Fibroblast of pulmonary artery (primary cell): ENCODE results near the gene COMT.
A peak's percentile ranks its signal among the peaks of the same experiment; 100 is the strongest.

Experiments
- DNase-seq: peaks from one replicate; pipeline ENCODE4 v3.0.0-alpha.2; 2010; ENCODE audit warnings: low read depth
- H3K4me3 ChIP-seq: replicated peaks from 2 replicates; pipeline ENCODE4 v1.5.1; 2011; ENCODE audit warnings: low read depth, mild to moderate bottlenecking, control low read depth, low read length, moderate library complexity
- TF ChIP-seq, protein P1 (sequence below): IDR thresholded peaks from 2 replicates; pipeline ENCODE4 v1.5.1; 2011; ENCODE audit warnings: mild to moderate bottlenecking, control low read depth, low read length, inconsistent platforms; ENCODE audit errors: missing control alignments

COMT gene

DNA sequence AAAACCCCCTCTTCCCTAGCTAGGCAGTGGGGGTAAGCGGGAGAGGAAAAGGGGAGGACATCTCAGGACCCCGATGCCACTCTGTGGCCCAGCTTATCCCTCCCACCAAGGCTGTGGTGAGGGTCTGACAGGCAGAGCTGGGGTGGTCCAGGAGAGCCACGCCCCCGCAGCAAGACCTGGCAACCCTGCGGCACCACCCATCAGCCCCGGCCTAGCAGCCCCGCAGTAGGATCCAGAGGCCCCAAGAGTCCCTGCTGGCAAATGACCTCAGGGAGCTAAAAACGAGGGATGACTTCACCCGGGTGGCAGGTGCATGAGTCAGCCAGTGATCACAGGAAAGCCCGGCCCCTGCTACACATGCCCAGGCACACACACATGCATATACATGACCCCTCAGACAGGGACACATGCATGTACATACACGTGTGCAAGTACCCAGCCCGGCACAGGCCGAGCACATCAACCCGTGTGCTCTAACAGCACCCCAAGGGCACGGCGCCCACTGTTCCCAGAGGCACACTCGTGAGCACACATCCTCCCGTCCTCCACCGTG lies 42.7 kb downstream of the COMT start:
- H3K4me3 ChIP-seq = no peak overlapping the region
- DNase-seq = peak; percentile 38
- TF ChIP-seq, protein P1, sequence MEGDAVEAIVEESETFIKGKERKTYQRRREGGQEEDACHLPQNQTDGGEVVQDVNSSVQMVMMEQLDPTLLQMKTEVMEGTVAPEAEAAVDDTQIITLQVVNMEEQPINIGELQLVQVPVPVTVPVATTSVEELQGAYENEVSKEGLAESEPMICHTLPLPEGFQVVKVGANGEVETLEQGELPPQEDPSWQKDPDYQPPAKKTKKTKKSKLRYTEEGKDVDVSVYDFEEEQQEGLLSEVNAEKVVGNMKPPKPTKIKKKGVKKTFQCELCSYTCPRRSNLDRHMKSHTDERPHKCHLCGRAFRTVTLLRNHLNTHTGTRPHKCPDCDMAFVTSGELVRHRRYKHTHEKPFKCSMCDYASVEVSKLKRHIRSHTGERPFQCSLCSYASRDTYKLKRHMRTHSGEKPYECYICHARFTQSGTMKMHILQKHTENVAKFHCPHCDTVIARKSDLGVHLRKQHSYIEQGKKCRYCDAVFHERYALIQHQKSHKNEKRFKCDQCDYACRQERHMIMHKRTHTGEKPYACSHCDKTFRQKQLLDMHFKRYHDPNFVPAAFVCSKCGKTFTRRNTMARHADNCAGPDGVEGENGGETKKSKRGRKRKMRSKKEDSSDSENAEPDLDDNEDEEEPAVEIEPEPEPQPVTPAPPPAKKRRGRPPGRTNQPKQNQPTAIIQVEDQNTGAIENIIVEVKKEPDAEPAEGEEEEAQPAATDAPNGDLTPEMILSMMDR = no peak

DNA sequence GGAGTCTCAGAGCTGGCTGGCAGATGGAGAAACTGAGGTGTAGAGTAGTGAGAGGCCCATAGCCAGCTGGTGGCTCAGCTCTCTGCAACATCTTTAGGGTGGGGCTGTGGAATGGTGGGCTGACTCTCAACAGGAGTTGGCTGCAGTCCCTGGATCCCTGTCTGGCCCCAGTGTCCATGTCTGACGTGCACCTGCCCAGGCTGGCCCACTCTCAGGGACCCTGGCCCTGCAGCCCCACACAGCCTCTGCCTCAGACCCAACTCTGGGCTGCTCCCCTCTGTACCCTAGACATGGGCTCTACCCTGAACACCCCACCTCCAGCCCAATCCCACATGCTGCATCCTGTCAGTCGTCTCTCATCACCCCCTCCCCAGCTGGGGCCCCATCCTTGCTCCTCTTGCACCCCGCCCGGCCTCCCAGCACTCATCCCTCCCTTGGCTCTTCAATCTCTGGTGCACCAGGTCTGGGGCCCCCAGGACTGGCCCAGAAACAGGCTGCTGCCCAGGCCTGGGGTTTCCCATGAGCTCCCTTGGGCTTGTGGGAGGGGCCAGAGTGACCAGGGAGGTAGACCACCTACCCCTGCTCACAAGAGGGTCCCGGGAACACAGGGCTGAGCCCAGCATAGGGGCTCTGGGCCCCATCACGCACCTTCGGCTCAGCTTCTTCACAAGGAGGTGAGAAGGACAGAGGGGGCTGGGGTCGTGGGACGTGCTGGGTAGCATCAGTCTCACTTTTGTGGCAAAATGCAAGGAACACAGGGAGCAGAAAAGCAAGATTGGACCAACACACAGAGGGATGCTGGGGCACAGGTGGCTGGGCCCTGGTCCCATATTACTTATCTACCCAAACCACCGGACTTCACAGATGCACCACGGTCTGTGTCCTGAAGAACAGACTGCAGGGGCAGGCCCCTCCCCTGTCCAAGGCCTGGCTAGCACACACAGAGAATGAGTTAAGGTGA lies 43.6 kb downstream of the COMT start:
- H3K4me3 ChIP-seq = no peak overlapping the region
- no peak for DNase-seq
- TF ChIP-seq, protein P1 = no peak

DNA sequence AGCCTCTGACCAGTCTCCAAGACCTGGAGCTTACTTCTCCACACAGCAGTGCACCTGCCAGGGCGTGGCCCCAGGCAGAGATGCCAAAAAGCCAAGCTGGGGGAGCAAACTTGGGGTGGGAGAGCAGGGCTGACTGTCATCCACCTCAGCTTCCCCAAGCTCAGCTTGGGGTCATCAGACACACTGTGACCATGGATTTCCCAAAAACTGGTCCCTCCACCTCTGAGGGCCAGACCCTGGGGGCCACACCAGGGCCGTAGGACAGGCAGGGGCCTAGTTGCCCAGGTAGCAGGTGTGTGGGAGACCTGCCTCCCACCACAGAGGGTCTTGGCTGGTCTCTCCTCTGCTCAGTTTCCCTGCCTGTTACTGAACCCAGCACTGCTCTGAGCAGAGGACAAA lies 44.4 kb downstream of the COMT start:
- peak overlapping the region; percentile 62 for H3K4me3 ChIP-seq
- no peak for DNase-seq
- TF ChIP-seq, protein P1 = no peak

DNA sequence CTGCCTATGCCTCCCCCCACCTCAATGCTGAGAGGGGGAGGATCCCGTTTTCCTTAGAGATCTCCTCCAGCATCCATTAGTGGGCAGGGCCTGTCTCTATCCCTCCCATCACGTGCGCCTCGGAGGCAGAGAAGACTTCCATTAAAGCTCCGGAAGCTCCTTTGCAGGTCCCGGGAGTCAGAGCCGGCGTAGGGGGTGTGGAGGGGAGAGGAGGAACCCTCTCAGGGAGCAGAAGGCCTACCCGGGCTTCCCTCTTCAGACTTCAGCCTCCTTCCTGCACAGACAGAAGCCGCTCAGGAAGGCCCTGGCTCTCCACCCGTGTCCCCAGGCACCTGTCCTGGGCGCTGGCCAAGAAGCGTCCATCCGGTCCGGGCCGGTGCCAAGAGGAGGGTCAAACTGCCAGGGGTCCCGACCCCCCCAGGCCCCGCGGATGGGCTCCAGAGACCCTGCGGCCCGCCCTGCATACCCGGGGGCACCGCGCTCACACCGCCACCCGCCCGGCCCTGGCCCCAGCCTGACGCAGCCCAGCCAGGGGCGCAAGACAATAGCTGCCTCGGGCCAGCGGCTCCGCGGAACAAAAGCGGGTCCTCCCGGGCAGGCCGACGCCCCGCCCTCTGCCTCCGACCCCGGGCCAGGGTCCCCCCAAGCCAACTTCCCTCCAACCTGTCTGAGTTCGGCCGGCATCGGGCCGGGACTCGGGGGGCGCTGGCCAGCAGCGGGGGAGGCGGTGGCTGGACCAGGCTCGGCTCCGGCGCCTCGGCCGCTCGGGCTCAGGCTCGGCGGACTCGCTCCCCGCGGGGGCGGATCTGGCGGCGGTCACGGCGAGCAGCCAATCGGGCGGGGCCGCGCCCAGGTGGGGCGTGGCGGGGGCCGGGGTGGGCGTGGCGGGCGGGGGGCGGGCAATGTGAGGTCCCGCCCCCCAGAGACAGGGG lies 45.1 kb downstream of the COMT start:
- peak overlapping the region; percentile 62 for H3K4me3 ChIP-seq
- TF ChIP-seq, protein P1 = no peak
- peak; percentile 71 for DNase-seq

DNA sequence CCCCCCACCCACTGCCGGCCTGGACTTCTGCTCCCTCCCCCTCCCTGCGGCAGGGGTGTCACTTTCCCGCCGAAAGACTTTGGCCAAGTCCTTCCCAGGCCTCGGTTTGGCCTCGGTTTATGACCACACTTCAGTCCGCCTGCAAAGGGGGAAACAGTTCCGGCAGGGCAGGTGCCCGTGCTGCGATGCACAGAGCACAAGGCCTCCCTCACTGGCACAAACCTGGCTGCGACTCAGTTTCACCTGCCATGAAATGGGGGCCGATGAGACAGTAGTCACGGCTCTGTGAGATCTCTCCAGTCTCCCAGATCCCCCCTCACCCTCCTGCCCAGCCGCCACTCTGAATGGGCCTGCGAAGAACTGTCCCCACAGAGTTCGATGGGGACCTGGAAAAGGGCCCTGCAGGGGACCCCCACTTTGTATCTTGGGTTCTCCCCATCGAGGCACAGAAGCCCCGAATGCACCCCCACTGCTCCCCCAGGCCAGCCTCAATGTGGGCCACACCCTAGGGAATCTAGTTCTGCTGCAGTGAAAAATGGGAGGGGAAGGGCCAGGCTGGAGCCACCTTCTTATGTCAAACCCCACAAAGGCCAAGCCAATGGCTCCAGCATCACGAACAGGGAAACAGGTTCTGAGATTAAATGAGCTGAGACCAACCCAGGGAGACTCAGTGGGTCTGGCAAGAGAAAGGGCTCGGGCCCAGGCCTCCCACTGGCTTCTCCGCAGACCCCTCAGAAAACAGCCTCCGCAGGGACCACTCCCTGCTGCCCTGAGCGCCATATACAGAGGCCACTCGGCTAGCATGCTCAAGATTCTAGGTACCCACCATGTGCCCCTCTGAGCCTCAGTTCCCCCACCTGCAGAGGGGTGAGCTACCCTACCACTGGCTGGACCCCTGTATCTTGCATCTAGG lies 46.1 kb downstream of the COMT start:
- DNase-seq = no peak
- TF ChIP-seq, protein P1 = no peak

DNA sequence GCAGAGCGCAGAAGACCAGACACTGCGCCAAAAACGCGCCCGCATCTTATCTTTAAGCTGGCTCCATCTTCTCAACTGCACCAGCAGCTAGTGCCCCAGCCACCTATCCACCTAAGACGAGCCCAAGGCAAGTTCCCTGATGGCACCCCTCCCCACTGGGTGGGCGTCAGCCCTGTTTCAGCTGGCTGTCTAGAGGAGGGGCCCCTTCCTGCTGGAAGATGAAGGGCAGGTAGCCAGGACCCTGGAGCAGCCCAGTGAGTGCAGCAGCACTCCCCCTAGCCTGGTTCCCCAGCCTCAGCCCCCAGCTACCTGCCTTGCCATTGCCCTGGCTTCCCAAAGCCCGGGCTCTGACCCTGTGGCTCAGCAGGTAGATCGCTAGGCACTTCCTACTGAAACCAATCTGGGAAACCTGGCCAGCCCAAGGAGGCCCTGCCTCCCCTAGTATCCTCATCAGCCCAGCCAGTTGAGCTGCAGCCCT lies 46.8 kb downstream of the COMT start:
- TF ChIP-seq, protein P1 = no peak
- DNase-seq = no peak
- no peak overlapping the region for H3K4me3 ChIP-seq

More for the DNA sequence above, 46.1 kb downstream of the COMT start:
- H3K4me3 ChIP-seq = no peak overlapping the region
